OCI-LY7 (cell line): ENCODE data around the gene TFEB. TPM values are rescaled to one million over a fixed set of nuclear protein-coding genes. Genes with fewer than 3 reads are reported as not detected.

Source experiments
- BruUV-seq: library from RNA; stranded (reverse); fragments of 400-500 nt; replicated peaks from 2 replicates; lab custom pipeline; 2021; lab: Mats Ljungman, UMichigan
- CTCF ChIA-PET: fragments of 300-600 bp; sonication (Branson Sonifier 250); formaldehyde crosslinking; loops from one replicate; lab custom pipeline; 2022; ENCODE audit warnings: antibody characterized with exemption; ENCODE audit not compliant: unreplicated experiment; lab: Charles Lee
- POLR2A ChIA-PET: fragments of 300-600 bp; sonication (Branson Sonifier 250); formaldehyde crosslinking; loops from one replicate; lab custom pipeline; 2022; ENCODE audit warnings: antibody characterized with exemption; lab: Charles Lee
- DNase-seq: peaks from one replicate; pipeline ENCODE4 v3.0.0-alpha.2; 2015; ENCODE audit warnings: low spot score
- H2AFZ ChIP-seq: fragments of 200-600 bp; sonication (generic), shearing (Covaris generic); 2 replicates; pipeline ENCODE4 v1.6.1; 2014; ENCODE audit warnings: mild to moderate bottlenecking, antibody characterized with exemption, low read length, moderate library complexity
- H3K27ac ChIP-seq: fragments of 200-600 bp; sonication (generic); 2 replicates; pipeline ENCODE4 v1.5.1; 2014; ENCODE audit warnings: mixed run types, low read depth, mild to moderate bottlenecking, moderate library complexity, low read length, inconsistent platforms; ENCODE audit not compliant: poor library complexity, severe bottlenecking
- H3K36me3 ChIP-seq: fragments of 200-600 bp; sonication (generic); 2 replicates; pipeline ENCODE4 v1.6.1; 2014; ENCODE audit warnings: mild to moderate bottlenecking, antibody characterized with exemption, low read length, moderate library complexity, mixed read lengths; ENCODE audit not compliant: insufficient read depth
- H3K4me1 ChIP-seq: fragments of 200-600 bp; sonication (generic); 2 replicates; pipeline ENCODE4 v1.5.1; 2014; ENCODE audit warnings: mild to moderate bottlenecking, low read length; ENCODE audit not compliant: insufficient read depth, poor library complexity, severe bottlenecking
- H3K4me2 ChIP-seq: fragments of 200-600 bp; sonication (generic); 2 replicates; pipeline ENCODE4 v1.6.1; 2014; ENCODE audit warnings: mild to moderate bottlenecking, low read length
- H3K4me3 ChIP-seq: fragments of 200-600 bp; sonication (generic); 2 replicates; pipeline ENCODE4 v1.5.1; 2014; ENCODE audit warnings: mild to moderate bottlenecking, low read depth, low read length; ENCODE audit not compliant: poor library complexity, severe bottlenecking
- H3K79me2 ChIP-seq: fragments of 200-600 bp; sonication (generic); 2 replicates; pipeline ENCODE4 v1.6.1; 2016; ENCODE audit warnings: low read depth, mild to moderate bottlenecking, low read length, moderate library complexity, mixed read lengths; ENCODE audit not compliant: insufficient read depth
- H3K9me2 ChIP-seq: fragments of 200-600 bp; sonication (generic); 2 replicates; pipeline ENCODE4 v1.6.1; 2016; ENCODE audit warnings: mild to moderate bottlenecking, low read length, mixed read lengths; ENCODE audit not compliant: insufficient read depth
- H3K9me3 ChIP-seq: fragments of 200-600 bp; sonication (generic); 2 replicates; pipeline ENCODE4 v1.6.1; 2014; ENCODE audit warnings: mild to moderate bottlenecking, mixed run types, low read length, mixed read lengths
- H4K20me1 ChIP-seq: fragments of 200-600 bp; sonication (generic); 2 replicates; pipeline ENCODE4 v1.6.1; 2014; ENCODE audit warnings: mild to moderate bottlenecking, antibody characterized with exemption, low read length, moderate library complexity, mixed read lengths; ENCODE audit not compliant: insufficient read depth
- EZH2phosphoT487 ChIP-seq: fragments of 200-600 bp; sonication (generic); IDR thresholded peaks from 2 replicates; pipeline ENCODE4 v1.6.1; 2018; ENCODE audit warnings: low read depth, borderline replicate concordance, mild to moderate bottlenecking, mixed run types, antibody characterized with exemption, low read length, moderate library complexity, mixed read lengths
- intact Hi-C: fragments of 100-400 bp; cut with micrococcal nuclease; formaldehyde crosslinking; loops from one replicate; pipeline ENCODE4 v1.10.0; 2022; ENCODE audit not compliant: unreplicated experiment
- total RNA-seq, 2 experiments: library from RNA; depleted of rRNA in 1 of 2; stranded (reverse); fragments of >200 nt in 1 of 2; shearing (Covaris generic) in 1 of 2; gene quantifications; 2 replicates each; pipeline ENCODE4 v1.2.3, GENCODE V29; 2014 to 2022
- TF ChIP-seq, protein P1 (sequence below): fragments of 200-600 bp; sonication (generic); conservative IDR thresholded peaks from 2 replicates; pipeline ENCODE4 v1.5.1; 2014; ENCODE audit warnings: mild to moderate bottlenecking, antibody characterized with exemption, low read length, moderate library complexity, mixed read lengths

Gene TFEB
- total RNA-seq, 2 experiments from 2014 or later = 36.8 to 60.0 TPM

DNA sequence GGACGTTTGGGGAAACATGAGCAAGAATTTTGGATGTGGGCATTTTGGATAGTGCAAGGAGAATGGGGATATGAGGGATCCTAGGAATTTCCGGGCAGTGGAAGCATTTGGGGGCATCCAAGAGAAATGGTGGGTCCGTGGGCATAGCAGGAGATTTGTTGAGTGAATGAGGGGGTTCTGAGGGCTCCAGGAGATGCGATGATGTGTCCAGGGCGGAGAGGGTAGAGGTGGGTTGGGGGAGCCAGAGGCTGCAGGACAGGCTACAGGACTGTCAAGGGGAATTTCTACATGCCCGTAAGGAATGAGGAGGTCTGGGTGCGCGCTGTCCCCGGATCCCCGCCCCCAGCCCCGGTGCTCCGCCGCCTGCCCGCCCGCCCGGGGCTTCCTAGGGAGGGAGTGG is 43.9 kb upstream of the TFEB start:
- CTCF ChIA-PET = no interaction called here
- TF ChIP-seq, protein P1, sequence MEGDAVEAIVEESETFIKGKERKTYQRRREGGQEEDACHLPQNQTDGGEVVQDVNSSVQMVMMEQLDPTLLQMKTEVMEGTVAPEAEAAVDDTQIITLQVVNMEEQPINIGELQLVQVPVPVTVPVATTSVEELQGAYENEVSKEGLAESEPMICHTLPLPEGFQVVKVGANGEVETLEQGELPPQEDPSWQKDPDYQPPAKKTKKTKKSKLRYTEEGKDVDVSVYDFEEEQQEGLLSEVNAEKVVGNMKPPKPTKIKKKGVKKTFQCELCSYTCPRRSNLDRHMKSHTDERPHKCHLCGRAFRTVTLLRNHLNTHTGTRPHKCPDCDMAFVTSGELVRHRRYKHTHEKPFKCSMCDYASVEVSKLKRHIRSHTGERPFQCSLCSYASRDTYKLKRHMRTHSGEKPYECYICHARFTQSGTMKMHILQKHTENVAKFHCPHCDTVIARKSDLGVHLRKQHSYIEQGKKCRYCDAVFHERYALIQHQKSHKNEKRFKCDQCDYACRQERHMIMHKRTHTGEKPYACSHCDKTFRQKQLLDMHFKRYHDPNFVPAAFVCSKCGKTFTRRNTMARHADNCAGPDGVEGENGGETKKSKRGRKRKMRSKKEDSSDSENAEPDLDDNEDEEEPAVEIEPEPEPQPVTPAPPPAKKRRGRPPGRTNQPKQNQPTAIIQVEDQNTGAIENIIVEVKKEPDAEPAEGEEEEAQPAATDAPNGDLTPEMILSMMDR = no peak
- no peak for TF ChIP-seq EZH2phosphoT487
- BruUV-seq = no TSS peak
- Histone ChIP-seq H3K36me3 (peaks cover 13% of the 10 kb centered on the region), H3K4me3 (peak overlapping the region; percentile 83), H3K9me3 (no peaks in the 10 kb centered on the region), H3K4me1 (peaks cover 21% of the 10 kb centered on the region), H3K79me2 (no peaks in the 10 kb centered on the region; the same call in 1 of the 2 replicates), H3K4me2 (peak overlapping the region; percentile 88), H3K27ac (no peak overlapping the region), H3K9me2 (no peaks in the 10 kb centered on the region), H2AFZ (no peak overlapping the region; the same call in 1 of the 2 replicates), H4K20me1 (no peaks in the 10 kb centered on the region)
- intact Hi-C loops = loop anchor here (5.0 kb wide), 2 partner anchors 72 to 97 kb away; no protein-coding TSS in a partner anchor
- POLR2A ChIA-PET = no interaction called here
- DNase-seq = no peak

DNA sequence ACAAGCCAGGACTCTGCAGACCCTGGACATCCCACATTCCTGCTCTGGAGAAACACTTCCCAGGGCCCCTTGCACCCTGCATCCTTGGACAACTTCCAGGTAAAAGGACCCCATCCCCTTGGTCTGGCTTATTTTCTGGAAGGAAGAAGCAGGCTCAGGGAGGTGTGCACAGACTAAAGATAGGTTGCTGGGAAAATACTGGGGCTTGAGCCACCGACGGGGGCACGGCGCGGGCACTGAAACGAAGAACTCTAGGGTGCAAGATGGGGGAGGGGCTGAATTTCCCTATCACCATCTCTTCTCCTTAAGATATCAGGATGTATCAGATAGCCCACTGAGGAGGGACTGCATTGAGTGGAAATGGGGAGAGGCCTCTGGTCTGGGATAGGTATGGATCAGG is 43.5 kb upstream of the TFEB start:
- BruUV-seq = no TSS peak
- Histone ChIP-seq H3K4me1 (peaks cover 17% of the 10 kb centered on the region), H3K9me3 (no peaks in the 10 kb centered on the region), H3K4me2 (peak overlapping the region; percentile 88), H3K4me3 (peak overlapping the region; percentile 83), H3K9me2 (no peaks in the 10 kb centered on the region), H4K20me1 (no peaks in the 10 kb centered on the region), H3K27ac (no peak overlapping the region), H3K36me3 (peaks cover 17% of the 10 kb centered on the region), H2AFZ (no peak overlapping the region), H3K79me2 (no peaks in the 10 kb centered on the region; the same call in 1 of the 2 replicates)
- intact Hi-C loops = loop anchor here (5.0 kb wide), 2 partner anchors 72 to 97 kb away; no protein-coding TSS in a partner anchor
- ChIA-PET CTCF (no interaction called here), POLR2A (no interaction called here)
- DNase-seq = no peak
- TF ChIP-seq, protein P1 = no peak
- TF ChIP-seq EZH2phosphoT487 = no peak

DNA sequence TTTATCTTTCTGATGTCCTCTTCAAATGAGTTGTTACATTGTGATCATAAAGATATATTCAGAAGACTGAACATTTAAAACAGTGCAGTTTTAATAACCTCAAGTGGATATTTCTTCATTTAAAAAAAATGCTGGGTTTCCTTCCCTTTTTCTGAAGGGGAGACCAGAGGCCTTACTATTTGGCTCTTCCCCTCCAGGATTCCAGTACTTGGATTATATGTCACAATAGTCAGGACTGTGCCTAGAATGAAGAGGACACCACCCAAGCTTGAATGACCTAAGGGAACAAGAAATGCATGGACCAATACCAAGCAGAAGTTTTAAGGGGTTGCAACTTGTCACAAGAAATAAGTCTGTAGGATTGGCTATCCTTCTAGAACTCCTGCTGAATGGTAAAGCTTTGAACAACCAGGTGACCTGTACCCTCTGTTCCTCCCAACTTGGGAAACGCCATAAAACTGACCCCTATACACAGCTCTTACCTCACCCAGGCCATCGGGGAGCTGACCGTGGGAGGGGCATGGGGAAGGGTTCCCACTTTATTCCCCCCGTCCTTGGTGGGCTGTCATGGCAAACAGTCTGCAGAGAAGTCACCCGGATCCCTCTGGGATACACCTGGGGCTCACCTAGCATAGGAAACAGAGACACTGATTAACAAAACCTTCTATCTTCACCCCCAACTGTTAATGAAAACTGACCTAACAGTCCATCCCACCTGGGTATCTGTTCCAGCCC is 42.3 kb upstream of the TFEB start:
- no peaks in the 10 kb centered on the region for H3K9me3 ChIP-seq
- no peaks in the 10 kb centered on the region for H3K9me2 ChIP-seq
- no peaks in the 10 kb centered on the region for H4K20me1 ChIP-seq
- no peak overlapping the region for H2AFZ ChIP-seq
- 0 out of 2 replicates have a peak overlapping the region, but pooled peaks have one; percentile 88 for H3K4me2 ChIP-seq
- TF ChIP-seq, protein P1 = no peak
- TF ChIP-seq EZH2phosphoT487 = no peak
- intact Hi-C loops = loop anchor here (5.0 kb wide), 2 partner anchors 70 to 95 kb away; no protein-coding TSS in a partner anchor
- H3K36me3 ChIP-seq = peaks cover 18% of the 10 kb centered on the region
- BruUV-seq = no TSS peak
- no peak overlapping the region for H3K27ac ChIP-seq
- no peaks in the 10 kb centered on the region; the same call in 1 of the 2 replicates for H3K79me2 ChIP-seq
- ChIA-PET POLR2A (no interaction called here), CTCF (interaction anchor here (0.7 kb wide), 1 partner anchor 44 kb away, joined by 4 read pairs; no protein-coding TSS in a partner anchor)
- no peak overlapping the region for H3K4me3 ChIP-seq
- H3K4me1 ChIP-seq = peaks cover 17% of the 10 kb centered on the region
- DNase-seq = no peak
